Activated naive CD4-positive, alpha-beta T cell treated with anti-CD3 and anti-CD28 coated beads, Interleukin-2, amount 50 U/mL, for 16 hours (primary cell): Measurements from ENCODE around the gene PRKCE.

Experiments
- DNase-seq: peaks from one replicate; pipeline ENCODE4 v3.0.0-alpha.2; 2020

The PRKCE gene

GRCh38 chr2:45950606-45951005 is 299.1 kb downstream of the PRKCE start:
- DNase-seq, result no peak

GRCh38 chr2:45951025-45951727 is 299.7 kb downstream of the PRKCE start:
- DNase-seq, result no peak

DNA sequence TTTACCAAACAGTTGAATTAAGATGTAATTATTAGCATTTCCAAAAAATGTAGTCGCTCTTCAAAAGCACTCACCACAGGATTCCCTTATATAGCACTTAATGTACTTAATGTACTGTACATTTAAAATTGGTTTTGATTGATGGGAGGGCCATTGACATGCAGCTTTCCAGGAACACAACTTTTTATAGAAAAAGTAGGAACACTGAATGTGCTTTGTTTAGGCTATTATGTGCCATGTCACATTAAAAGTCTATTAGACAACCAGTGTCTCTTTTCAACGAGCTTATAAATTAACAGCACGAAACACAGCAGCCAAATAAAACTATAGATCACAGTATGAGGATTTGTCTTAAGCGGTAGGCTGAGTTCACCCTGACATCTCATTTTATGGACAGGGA is 301.1 kb downstream of the PRKCE start:
- no peak for DNase-seq

DNA sequence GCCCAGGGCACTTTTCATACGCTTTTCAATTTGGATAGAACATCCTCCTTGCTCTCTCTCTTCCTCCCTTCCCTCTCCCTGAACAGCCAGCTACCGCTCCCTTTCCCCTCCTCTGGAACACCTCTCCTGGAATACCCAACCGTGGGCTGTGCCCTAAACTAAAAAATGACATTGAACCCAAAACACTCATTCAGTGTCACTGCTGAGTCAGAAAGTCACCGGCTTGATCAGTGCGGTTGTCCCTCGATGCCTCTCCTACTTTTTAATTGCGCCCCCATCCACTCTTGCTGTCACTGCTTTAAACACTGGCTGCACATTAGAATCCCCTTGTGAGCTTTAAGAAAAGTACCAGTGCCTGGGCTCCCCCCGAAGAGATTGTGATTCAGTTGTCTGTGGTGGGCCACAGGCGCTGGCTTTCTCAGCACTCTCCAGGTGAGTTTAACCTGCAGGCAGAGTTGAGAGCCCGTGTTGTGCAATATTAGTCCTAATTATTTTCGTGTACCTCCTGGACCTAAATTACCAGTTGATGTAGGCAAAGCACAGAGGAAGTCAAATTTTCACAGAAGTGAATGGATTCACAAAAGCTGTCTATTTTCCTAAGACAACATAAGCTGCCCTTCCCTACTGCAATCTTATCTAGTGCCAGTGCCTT is 302.0 kb downstream of the PRKCE start:
- no peak for DNase-seq

DNA sequence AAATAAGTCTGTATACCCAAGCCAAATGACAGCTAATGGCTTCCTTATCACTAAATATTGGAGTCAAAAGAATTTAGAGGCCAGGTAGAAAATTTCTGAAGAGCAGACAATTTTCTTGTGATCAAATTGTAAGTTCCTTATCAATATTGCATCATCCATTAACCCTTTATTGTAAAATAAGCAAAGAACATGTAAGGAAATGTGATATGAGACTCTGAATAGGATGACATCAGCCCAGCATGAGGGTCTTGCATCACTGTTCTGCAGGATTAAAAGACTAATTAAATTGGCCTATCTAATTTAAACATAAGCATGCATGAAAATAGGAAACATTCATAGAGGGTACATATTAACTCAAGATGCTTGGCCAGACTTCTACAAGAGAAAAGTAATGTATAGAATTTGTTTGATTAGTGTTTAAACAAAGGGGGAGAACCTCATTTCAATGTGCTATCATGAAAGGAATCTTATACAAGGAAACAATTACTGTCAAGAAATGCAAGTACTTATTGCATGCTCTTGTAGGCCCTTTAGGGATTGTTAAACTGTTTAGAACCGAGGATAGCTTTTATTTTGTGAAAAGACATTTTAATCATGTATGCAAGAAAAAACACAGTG is 302.9 kb downstream of the PRKCE start:
- DNase-seq, result no peak

GRCh38 chr2:45957533-45958227 is 306.2 kb downstream of the PRKCE start:
- no peak for DNase-seq

DNA sequence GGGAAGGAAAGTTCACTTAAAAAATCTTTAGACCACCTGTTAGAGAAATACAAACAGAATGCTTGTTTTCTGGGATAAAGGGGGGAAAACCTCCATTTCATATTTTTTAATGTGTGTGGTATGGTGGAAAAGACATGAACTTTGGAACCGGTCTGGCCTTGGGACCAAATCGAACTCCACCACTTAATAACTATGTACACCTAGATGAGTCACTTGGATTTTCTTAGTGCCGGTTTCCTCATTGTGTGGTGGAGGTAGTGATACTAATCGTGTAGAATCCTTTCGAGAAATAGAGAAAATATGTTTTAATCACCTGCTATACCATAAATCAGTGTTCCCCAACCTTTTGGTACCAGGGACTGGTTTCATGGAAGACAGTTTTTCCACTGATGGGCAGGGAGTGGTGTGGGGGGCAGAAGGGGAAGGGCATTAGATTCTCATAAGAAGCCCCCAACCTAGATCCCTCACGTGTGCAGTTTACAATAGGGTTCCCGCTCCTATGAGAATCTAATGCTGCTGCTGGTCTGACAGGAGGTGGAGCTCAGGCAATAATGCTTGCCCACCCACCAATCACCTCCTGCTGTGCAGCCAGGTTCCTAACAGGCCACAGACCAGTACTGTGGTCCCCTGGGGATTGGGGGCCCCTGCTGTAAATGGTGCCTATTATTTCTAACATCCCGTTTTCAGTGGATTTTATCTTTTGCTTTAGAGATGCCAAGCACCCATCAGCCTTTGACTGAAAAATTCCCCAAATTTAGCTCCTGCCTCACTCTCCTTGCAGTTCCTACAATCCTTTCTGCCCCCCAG is 308.8 kb downstream of the PRKCE start:
- DNase-seq, result no peak

DNA sequence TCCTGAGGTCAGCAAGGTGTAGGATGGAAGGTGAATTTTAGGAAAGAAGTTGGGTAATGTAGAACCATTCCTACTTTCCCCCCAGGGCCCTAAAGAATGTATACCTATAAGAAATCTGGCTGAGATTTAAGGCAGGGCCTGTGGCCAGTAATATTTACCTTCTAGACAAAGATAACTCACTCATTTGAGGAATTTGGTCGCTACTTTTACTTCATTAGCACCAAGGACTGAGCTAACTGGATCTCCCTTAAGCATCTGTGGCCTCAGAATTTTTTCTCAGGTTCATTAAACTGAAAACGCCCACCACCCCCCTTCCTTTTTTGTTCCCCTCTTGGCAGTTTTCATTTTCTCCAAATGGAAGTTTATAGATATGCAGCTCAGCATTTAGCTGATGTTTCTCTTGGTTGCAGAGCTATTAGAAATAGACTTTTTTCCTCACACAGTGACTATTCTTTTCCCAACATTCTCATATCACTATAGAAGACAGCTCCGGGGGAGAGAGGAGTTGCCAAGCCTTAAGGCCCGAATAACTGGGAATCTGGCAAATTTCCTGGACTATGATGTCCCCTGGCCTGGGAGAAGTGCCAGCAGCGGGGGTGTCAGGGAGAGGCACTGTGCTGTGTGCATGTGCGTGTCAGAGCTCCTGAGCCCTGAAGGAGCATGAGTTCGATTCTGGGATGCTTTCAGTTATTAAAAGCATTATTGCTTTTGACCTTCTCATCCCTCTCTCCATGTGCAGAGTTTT is 310.9 kb downstream of the PRKCE start:
- no peak for DNase-seq

DNA sequence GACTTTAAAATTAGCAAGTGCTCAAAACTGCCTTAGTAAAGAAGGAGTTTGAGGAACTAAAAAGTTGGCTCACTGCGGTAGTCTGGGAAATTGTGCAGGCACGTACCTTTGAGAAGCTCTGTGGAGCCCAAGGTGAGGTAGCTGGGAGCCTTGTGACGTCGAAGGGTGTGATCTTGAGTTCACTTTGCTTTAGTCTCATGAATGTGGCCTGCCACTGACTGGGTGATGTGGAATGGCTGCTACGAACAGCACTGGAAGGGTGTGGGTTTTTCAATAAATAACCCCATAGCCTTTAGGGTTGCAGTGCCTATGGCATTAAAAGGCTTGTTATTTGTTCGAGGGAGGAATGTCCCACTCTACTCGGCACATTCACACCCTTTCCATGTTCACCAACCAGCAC is 312.3 kb downstream of the PRKCE start:
- no peak for DNase-seq

- no peak for DNase-seq
Observed at GRCh38 chr2:45964223-45964841, 312.9 kb downstream of the PRKCE start.

DNA sequence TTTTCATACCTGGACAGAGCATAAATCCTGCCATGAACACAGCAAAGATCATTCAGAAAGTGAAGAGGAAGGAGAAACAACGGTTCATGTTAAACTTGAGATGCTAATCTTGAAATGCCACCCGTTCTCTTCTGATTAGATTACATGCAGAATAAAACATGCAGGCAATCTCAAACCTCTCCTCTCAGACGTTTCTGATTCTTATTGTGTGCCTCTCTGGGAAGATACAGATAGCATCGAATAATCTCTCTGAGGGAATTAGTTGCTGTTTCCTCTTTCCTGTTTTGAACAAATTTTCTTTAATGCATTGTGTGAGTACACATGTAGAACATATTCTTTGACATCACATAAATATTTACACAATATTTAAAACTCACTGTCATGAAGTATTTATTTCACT is 313.4 kb downstream of the PRKCE start:
- no peak for DNase-seq

DNA sequence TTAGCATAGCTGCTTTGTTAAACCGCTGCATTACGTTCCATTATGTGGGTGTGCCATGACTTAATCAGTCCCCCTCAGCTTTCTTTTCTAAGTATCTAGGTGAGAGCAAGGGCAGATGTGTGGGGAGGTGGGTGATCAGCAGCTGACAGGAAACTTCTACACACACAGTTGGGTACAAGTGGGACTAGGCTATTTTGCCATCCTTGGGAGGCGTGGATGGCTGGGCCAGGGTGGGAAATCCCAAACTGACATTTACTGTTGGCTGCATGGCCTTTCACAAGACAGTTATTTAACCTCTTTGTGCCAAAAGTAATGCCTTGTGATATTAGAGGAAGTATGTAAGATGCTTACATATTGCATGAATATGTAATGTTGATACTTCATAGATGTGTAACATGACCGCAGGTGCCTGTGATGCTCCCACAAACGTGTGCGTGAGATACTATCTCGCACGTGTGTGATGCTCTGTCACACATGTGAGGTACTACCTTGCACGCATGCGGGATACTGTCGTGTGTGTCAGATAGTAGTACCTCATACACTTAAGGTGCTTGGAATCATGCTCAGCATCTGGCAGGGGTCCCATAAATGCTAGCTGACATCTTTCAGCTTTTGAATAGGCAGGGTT is 314.5 kb downstream of the PRKCE start:
- DNase-seq, result no peak

GRCh38 chr2:45968946-45969584 is 317.6 kb downstream of the PRKCE start:
- no peak for DNase-seq

DNA sequence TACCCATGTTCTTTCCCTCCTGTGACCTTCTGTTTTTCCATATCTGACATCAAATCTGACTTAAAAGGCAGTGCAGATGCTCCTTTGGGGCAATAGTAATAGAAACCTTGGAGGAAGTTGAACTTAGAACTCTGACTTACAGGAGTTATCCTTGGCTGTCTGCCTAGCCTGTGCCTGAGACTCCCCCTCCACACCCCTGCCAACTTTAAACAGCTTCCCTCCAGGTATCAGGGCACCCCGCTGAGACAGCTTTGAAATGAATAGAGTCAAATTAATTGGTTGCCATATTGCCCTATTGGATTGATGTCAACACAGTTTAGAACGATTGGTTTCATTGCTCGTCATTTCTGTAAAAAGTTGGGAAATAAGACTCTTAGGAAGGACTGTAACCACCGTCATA is 322.0 kb downstream of the PRKCE start:
- no peak for DNase-seq

DNA sequence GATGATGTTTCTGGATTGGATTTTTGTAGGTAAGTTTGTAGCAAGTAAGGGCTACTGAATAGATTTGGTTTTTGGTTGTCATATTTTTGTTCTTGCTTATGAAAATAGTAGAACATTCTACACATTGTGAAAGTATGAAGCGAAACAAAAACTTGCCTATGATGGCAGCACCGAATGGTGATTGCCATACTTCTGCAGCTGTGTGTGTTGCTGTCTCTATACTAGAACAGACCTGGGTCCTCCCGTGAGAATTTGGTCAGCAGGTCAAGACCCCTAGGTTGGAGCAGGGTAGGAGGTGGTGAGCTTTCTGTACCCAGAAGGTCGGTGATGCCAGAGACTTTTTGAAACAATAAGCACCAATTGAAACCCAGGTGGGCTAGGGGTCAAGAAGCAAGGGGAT is 322.6 kb downstream of the PRKCE start:
- DNase-seq, result no peak

DNA sequence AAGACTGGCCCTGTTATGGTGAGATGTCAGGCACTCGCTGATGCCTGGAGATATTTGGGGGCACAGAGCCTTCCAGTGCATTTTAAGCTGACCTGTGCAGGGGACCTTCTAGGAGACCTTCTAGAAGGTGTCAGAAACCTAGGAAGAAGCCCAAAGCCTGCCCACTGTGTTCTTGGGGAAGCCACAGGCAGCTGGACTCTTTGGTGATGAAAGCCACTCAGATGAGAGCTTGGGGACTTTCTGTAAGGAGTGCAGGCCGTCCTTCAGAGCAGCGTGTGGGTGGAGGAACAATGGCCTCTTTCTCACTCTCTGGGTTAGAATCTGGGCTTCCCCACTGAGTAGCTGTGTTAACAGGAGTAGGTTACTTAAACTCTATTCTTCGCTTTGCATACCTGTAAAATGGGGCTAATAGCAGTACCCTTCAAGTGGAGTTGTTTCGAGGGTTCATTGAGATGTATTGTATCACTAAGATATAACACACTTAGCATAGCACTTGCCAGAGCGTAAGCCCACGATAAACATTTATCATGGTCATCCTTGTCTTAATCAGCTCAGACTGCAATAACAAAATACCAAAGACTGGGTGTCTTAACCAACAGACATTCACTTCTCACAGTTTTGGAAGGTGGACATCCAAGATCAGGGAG is 323.4 kb downstream of the PRKCE start:
- DNase-seq, result no peak

- DNase-seq, result no peak
Observed at GRCh38 chr2:45975752-45976517, 324.5 kb downstream of the PRKCE start.

DNA sequence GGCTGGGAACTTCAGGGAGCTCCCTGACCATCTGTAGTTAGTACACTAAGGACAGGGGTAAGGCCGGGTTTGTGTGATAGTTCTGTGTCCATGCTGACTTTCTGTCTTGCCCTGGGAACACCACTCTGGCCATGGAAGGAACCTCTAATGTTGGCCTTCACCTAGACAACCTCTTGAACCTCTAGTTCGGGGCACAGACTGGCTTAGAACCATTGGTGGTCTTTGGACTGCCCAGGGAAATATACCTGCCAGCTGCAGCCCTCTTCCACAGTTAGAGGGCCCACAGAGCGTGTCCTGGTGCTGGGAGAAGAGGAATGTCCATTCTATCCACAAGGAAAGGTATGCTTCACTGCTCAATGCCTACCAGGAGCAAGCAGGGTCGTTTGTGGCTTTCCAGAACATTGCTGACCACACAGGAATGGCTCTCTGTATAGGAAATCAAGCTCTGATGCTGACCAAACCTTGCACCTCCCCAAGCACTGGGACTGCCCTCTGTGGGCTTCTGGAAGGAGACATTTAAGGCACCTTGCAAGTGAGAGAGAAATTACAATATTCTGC is 326.9 kb downstream of the PRKCE start:
- DNase-seq, result no peak

DNA sequence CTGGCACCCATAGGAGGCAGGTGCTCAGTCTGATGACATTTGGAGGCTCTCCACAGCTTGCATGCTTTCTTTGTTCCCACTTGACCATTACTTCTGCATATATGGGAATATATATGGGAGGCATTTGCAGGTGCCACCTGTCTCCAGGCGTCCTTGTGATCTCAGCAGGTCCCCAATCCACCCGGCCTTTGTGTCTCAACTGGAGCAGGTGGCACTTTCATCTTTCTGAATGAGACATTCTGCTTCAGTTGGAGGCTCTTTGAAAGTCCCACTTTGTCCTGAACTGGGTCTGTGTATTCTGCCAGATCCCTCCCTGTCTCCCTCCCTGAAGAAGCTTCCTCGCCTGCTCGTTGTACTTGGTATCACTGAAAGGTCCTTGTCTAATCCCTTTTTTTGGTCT is 327.6 kb downstream of the PRKCE start:
- no peak for DNase-seq
